ENCODE results near the gene LYL1.
A peak's percentile ranks its signal among the peaks of the same experiment; 100 is the strongest.

LYL1 gene

GRCh38 chr19:13071444-13072187 is 31.0 kb downstream of the LYL1 start:
- no peak for DNase-seq

- DNase-seq: no peak
Measured at GRCh38 chr19:13070425-13071140, 32.1 kb downstream of the LYL1 start.

GRCh38 chr19:13069415-13070359 is 33.0 kb downstream of the LYL1 start:
- DNase-seq: no peak

GRCh38 chr19:13068085-13068846 is 34.4 kb downstream of the LYL1 start:
- no peak for DNase-seq

GRCh38 chr19:13066933-13067807 is 35.5 kb downstream of the LYL1 start:
- no peak for DNase-seq

- no peak for DNase-seq
Measured at GRCh38 chr19:13066226-13066625, 36.4 kb downstream of the LYL1 start.

GRCh38 chr19:13064092-13064489 is 38.6 kb downstream of the LYL1 start:
- DNase-seq: no peak

GRCh38 chr19:13063461-13064091 is 39.1 kb downstream of the LYL1 start:
- no peak for DNase-seq

- no peak for DNase-seq
Measured at GRCh38 chr19:13062317-13062716, 40.3 kb downstream of the LYL1 start.

GRCh38 chr19:13060964-13061927 is 41.4 kb downstream of the LYL1 start:
- DNase-seq: peak; percentile 88

- peak; percentile 61 for DNase-seq
Measured at GRCh38 chr19:13060233-13060963, 42.3 kb downstream of the LYL1 start.

GRCh38 chr19:13058951-13059660 is 43.6 kb downstream of the LYL1 start:
- DNase-seq: peak; percentile 76

- DNase-seq: peak; percentile 67
Measured at GRCh38 chr19:13057744-13058143, 44.9 kb downstream of the LYL1 start.

GRCh38 chr19:13057147-13057572 is 45.5 kb downstream of the LYL1 start:
- no peak for DNase-seq

GRCh38 chr19:13056052-13056660 is 46.5 kb downstream of the LYL1 start:
- peak; percentile 90 for DNase-seq

GRCh38 chr19:13055213-13056051 is 47.2 kb downstream of the LYL1 start:
- peak; percentile 93 for DNase-seq

All from right hindlimb (tissue), 1 donor.